RWPE2 (cell line): ENCODE data around the gene ZFYVE28.

ENCODE experiments used
- ATAC-seq: fragments of 200-7000 bp; cut with Tn5 transposase; 3 replicates; pipeline ENCODE4 v1.9.1; 2021; ENCODE audit warnings: low read depth
- DNase-seq: peaks from one replicate; pipeline ENCODE4 v3.0.0-alpha.2; 2020; ENCODE audit warnings: low spot score
- H3K27ac ChIP-seq: fragments of 450-650 bp; 2 replicates; pipeline ENCODE4 v1.5.1; 2017; ENCODE audit warnings: mild to moderate bottlenecking; ENCODE audit not compliant: poor library complexity, severe bottlenecking
- H3K27me3 ChIP-seq: fragments of 250-450 bp; sonication (Bioruptor Pico); 2 replicates; pipeline ENCODE4 v1.5.1; 2021; ENCODE audit warnings: mild to moderate bottlenecking, moderate library complexity; ENCODE audit not compliant: insufficient read depth, poor library complexity, severe bottlenecking
- H3K36me3 ChIP-seq: fragments of 250-450 bp; sonication (Bioruptor Pico); 2 replicates; pipeline ENCODE4 v1.5.1; 2020; ENCODE audit warnings: low read depth, mild to moderate bottlenecking, moderate library complexity
- H3K4me1 ChIP-seq: fragments of 250-450 bp; sonication (Bioruptor Pico); 2 replicates; pipeline ENCODE4 v1.5.1; 2021; ENCODE audit warnings: mild to moderate bottlenecking, moderate library complexity; ENCODE audit not compliant: insufficient read depth, poor library complexity, severe bottlenecking
- H3K4me3 ChIP-seq: fragments of 250-450 bp; sonication (Bioruptor Pico); 2 replicates; pipeline ENCODE4 v1.5.1; 2021; ENCODE audit warnings: mild to moderate bottlenecking, moderate library complexity; ENCODE audit not compliant: severe bottlenecking
- H3K9me3 ChIP-seq: fragments of 250-450 bp; sonication (Bioruptor Pico); 2 replicates; pipeline ENCODE4 v1.5.1; 2021; ENCODE audit warnings: mild to moderate bottlenecking, moderate library complexity; ENCODE audit not compliant: severe bottlenecking
- CTCF ChIP-seq: fragments of 450-650 bp; IDR thresholded peaks from one replicate; pipeline ENCODE4 v1.5.1; 2017; ENCODE audit warnings: mild to moderate bottlenecking, moderate library complexity; ENCODE audit not compliant: poor library complexity, severe bottlenecking

The ZFYVE28 gene

GRCh38 chr4:2253160-2254084 is 165.0 kb downstream of the ZFYVE28 start:
- H3K4me3 ChIP-seq = no peak overlapping the region
- H3K36me3 ChIP-seq = peaks cover 23% of the 10 kb centered on the region
- ATAC-seq = no peak
- no peaks in the 10 kb centered on the region for H3K9me3 ChIP-seq
- no peak for TF ChIP-seq CTCF
- peaks cover 11% of the 10 kb centered on the region for H3K4me1 ChIP-seq
- no peaks in the 10 kb centered on the region for H3K27me3 ChIP-seq
- no peak for DNase-seq
- no peak overlapping the region for H3K27ac ChIP-seq

GRCh38 chr4:2252530-2253091 is 165.8 kb downstream of the ZFYVE28 start:
- no peak overlapping the region for H3K27ac ChIP-seq
- DNase-seq (no peak), ATAC-seq (no peak)
- H3K36me3 ChIP-seq = peaks cover 19% of the 10 kb centered on the region
- H3K27me3 ChIP-seq = no peaks in the 10 kb centered on the region
- no peaks in the 10 kb centered on the region for H3K9me3 ChIP-seq
- peaks cover 9% of the 10 kb centered on the region for H3K4me1 ChIP-seq
- no peak overlapping the region for H3K4me3 ChIP-seq
- TF ChIP-seq CTCF = no peak

GRCh38 chr4:2251795-2252529 is 166.5 kb downstream of the ZFYVE28 start:
- no peak for TF ChIP-seq CTCF
- H3K9me3 ChIP-seq = no peaks in the 10 kb centered on the region
- peaks cover 14% of the 10 kb centered on the region for H3K36me3 ChIP-seq
- H3K4me3 ChIP-seq = no peak overlapping the region
- peaks cover 3% of the 10 kb centered on the region for H3K4me1 ChIP-seq
- no peak overlapping the region for H3K27ac ChIP-seq
- no peaks in the 10 kb centered on the region for H3K27me3 ChIP-seq
- ATAC-seq (no peak), DNase-seq (no peak)

GRCh38 chr4:2251073-2251794 is 167.2 kb downstream of the ZFYVE28 start:
- H3K4me3 ChIP-seq = no peak overlapping the region
- H3K27me3 ChIP-seq = no peaks in the 10 kb centered on the region
- H3K27ac ChIP-seq = no peak overlapping the region
- TF ChIP-seq CTCF = no peak
- ATAC-seq (no peak), DNase-seq (no peak)
- no peaks in the 10 kb centered on the region for H3K9me3 ChIP-seq
- peaks cover 14% of the 10 kb centered on the region for H3K36me3 ChIP-seq
- H3K4me1 ChIP-seq = no peaks in the 10 kb centered on the region
